GM12878 (cell line): Measurements from ENCODE around the gene HPSE2.

Experiments
- CEBPB ChIP-seq, 2 experiments: fragments of 150-350 bp in 1 of 2; IDR thresholded peaks; 2 replicates each; pipeline ENCODE4 v1.6.1; 2012 to 2014; ENCODE audit warnings: low read depth in 2 of 2, low read length in 2 of 2, borderline replicate concordance in 1 of 2, inconsistent platforms in 1 of 2
- CTCF ChIP-seq, 3 experiments: IDR thresholded peaks in 2 of 3; conservative IDR thresholded peaks in 1 of 3; 2 replicates each; pipeline ENCODE4 v1.5.1; 2011; ENCODE audit warnings: low read depth in 3 of 3, low read length in 3 of 3, mild to moderate bottlenecking in 3 of 3, control low read depth in 2 of 3, moderate library complexity in 2 of 3, inconsistent platforms in 1 of 3, mixed read lengths in 1 of 3; ENCODE audit not compliant: control insufficient read depth in 2 of 3, insufficient read depth in 1 of 3; ENCODE audit errors: extremely low read depth in 1 of 3
- FOXM1 ChIP-seq: IDR thresholded peaks from 2 replicates; pipeline ENCODE4 v1.6.1; 2012; ENCODE audit warnings: low read depth, mild to moderate bottlenecking, inconsistent platforms, low read length, moderate library complexity
- MTA3 ChIP-seq: IDR thresholded peaks from 2 replicates; pipeline ENCODE4 v1.6.1; 2012; ENCODE audit warnings: low read length, inconsistent platforms, borderline replicate concordance
- MXI1 ChIP-seq: fragments of 150-350 bp; IDR thresholded peaks from 2 replicates; pipeline ENCODE4 v1.6.1; 2011; ENCODE audit warnings: low read depth, mild to moderate bottlenecking, inconsistent platforms, low read length, improper control_type of control experiment
- MYC ChIP-seq: IDR thresholded peaks from 2 replicates; pipeline ENCODE4 v1.6.1; 2011; ENCODE audit warnings: mild to moderate bottlenecking, low read length, moderate library complexity, inconsistent platforms; ENCODE audit not compliant: insufficient read depth, insufficient replicate concordance, insufficient read length, severe bottlenecking
- NFIC ChIP-seq: IDR thresholded peaks from 2 replicates; pipeline ENCODE4 v1.6.1; 2012; ENCODE audit warnings: low read depth, mild to moderate bottlenecking, inconsistent platforms, low read length, moderate library complexity
- NFYB ChIP-seq: IDR thresholded peaks from 2 replicates; pipeline ENCODE4 v1.6.1; 2011; ENCODE audit warnings: low read depth, mild to moderate bottlenecking, low read length, improper control_type of control experiment, moderate library complexity; ENCODE audit not compliant: insufficient read depth
- POLR2A ChIP-seq: IDR thresholded peaks from 2 replicates; pipeline ENCODE4 v1.6.1; 2011; ENCODE audit warnings: low read depth, mild to moderate bottlenecking, low read length
- SIX5 ChIP-seq: IDR thresholded peaks from 2 replicates; pipeline ENCODE4 v1.6.1; 2011; ENCODE audit warnings: mild to moderate bottlenecking, low read depth, low read length, moderate library complexity; ENCODE audit not compliant: severe bottlenecking
- ZNF592 ChIP-seq: fragments of 450-650 bp; IDR thresholded peaks from 2 replicates; pipeline ENCODE4 v1.6.1; 2017; ENCODE audit warnings: mild to moderate bottlenecking, moderate library complexity

- TF ChIP-seq NFIC (no peak), MTA3 (no peak), MXI1 (no peak), CEBPB (IDR thresholded peaks at IDR 0.05; ENCODE audit: borderline replicate concordance in 1 of 2, low read depth in 2 of 2, low read length in 2 of 2) (no peak), SIX5 (no peak), CTCF (IDR thresholded peaks at IDR 0.05 in 2 of 3, conservative IDR thresholded peaks at IDR 0.05 in 1 of 3; ENCODE audit: control insufficient read depth in 2 of 3, extremely low read depth in 1 of 3, insufficient read depth in 1 of 3, low read depth in 3 of 3, low read length in 3 of 3) (no peak), MYC (no peak), NFYB (no peak), ZNF592 (no peak), POLR2A (no peak), FOXM1 (no peak)
Observed at GRCh38 chr10:98694883-98695282, 540.8 kb downstream of the HPSE2 start.
